ENCODE results near the gene RERE.
"Not testable (repeated sequence)": the region's sequence is repeated elsewhere in the genome, so short reads cannot be mapped to it uniquely, and the experiment has no call there.

RERE gene

GRCh38 chr1:8533907-8534306 lies 283.5 kb downstream of the RERE start:
- DNase-seq, result no peak

DNA sequence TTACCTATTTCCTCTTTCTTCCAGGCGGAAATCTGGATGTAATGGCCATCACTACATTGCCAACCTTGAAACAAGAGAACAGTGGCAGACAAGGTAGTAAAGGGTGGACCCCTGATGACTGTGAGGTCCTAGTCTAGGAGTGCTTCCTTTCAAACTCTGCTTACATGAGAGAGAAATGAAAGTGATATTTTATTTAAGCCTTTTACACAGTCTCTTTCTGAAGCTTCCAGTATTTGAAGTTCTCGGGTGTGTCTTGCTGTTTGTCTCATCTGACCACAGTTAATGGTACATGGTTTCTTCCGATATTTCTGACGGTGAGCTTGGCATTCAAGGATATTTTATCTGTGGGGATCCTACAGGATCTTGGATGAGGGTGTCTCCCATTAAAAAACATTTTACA lies 284.3 kb downstream of the RERE start:
- DNase-seq, result no peak

GRCh38 chr1:8529901-8530300 lies 287.5 kb downstream of the RERE start:
- no peak for DNase-seq

GRCh38 chr1:8527941-8528340 lies 289.5 kb downstream of the RERE start:
- no peak for DNase-seq

- DNase-seq, result peak; percentile 94
Observed at GRCh38 chr1:8525558-8526275, 291.7 kb downstream of the RERE start.

DNA sequence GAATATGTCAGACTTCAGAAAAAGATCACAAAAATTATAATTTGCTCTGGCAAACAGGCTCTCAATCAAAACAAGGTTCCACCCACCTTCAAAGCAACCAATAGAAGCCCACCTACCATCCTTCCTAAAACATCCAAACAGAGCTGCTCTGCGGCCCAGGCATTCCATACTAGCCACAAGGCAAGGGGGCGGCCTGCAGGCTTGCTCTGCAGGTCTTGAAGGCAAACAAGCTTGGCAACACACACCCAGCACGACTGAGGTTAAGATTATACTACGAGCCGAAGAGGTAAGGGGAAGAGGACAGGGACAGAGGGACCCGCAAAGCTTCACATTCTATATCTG lies 292.3 kb downstream of the RERE start:
- DNase-seq, result peak; percentile 59

DNA sequence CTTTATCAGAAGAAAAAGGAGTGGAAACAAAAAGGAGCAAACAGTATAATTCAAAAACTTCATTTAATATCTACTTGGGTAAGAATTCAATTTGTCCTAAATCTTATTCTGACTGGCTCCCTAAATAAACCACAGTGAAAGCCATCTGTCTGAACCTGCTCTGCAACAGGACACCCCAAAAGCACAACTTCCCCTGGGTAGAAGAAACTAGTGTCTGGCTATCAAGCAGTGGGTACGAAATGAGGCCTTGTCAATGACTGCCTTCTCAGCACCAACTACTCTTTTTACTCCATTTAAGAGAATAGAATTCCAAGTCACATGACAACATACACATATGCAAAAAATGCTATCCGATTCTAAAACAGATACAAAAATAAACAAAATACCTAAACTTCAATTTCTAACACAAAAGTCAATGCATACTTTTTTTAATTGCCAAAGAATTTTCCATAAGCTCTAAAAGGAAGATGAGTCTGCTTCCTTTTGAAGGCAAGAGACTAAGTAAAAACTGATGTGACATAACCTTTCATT lies 292.7 kb downstream of the RERE start:
- DNase-seq, result no peak

- DNase-seq, result no peak
Observed at GRCh38 chr1:8523666-8524206, 293.7 kb downstream of the RERE start.

- DNase-seq, result no peak
Observed at GRCh38 chr1:8520483-8520966, 296.9 kb downstream of the RERE start.

DNA sequence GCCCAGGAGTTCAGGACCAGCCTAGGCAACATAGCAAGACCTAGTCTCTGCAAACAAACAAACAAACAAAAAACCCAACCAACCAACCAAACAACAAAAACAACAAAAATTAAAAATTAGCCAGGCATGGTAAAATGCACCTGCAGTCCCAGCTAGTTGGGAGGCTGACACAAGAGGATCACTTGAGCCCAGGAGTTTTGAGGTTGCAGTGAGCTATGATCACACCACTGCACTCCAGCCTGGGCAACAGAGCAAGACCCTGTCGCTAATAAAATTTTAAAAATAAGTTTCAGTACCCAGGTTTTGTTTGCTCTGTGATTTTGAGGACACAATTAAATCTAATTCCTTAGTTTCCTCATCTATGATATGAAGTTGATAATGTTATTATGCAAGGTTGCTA lies 298.3 kb downstream of the RERE start:
- no peak for DNase-seq

- DNase-seq, result no peak
Observed at GRCh38 chr1:8518490-8518801, 299.0 kb downstream of the RERE start.

GRCh38 chr1:8517661-8518489 lies 299.6 kb downstream of the RERE start:
- no peak for DNase-seq

DNA sequence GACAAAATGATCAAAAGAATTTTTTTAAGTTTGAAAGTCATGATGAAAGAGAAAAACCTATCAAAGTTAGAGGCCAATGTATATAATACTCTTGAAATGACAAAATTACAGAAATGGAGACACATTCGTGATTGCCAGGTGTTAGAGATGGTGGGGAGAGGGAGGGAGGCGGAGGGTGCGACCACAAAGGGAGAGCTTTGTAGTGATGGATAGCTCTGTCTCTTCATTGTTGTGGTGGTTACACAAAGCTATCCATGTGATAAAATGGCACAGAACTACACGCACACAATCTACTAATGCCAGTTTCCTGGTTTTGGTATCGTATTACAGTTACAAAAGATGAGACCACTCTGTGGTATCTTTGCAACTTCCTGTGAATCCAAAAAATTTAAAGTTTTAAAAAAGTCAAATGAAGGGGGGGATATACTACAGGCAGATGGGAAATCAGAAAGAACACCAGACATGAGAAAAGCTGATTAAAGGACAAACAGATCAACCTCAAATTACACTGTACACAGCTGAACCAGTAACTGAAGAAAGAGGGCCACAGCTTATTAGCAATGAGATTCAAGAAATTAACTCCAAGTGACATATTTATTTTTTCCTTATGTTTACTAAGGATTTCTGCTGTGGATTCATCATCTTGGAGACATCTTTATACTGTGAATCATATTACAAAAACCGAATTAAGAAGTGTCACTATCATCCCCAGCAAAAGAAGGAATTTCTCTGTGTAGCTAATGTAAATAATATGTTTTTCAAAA lies 300.5 kb downstream of the RERE start:
- peak; percentile 31 for DNase-seq

DNA sequence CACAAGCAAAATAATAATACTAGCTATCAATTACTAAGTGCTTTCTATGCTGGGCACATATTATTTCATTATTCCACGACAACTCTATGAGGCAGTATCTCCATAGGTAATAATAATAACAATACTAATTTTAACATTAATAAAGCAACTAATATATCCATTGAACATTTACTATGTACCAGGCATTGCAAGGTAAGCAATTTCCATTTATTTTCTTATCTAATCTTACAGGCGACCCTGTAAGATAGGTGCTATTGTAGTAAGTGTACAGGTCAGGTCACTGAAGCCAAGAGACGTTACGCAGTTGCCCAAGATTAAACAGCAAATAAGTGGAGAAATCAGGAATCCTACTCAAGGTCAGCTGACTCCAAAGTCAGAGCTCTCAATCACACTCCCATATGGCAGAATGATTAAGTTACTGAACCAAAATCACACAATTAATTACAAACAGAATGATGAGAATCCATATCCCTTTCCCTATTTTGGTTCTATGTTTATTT lies 301.1 kb downstream of the RERE start:
- no peak for DNase-seq

DNA sequence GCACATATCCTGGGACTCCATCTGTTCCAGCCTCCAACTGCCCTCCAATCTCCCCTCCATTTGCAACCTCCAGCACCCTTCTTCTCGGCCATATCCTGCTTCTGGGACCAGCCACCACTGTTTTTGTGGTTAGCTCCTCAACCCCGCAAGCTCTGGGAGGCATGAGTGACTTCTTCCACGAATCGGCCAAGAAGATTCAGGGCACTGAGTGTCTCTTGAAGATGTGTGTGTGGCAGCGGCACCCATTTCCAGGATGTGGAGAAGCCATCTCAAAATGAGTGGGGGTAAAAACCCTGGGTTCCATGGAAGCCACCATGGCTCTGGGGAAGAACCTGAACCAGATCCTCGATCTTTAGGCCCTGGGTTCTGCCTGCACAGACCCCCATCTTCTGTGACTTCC lies 304.9 kb downstream of the RERE start:
- no peak for DNase-seq

DNA sequence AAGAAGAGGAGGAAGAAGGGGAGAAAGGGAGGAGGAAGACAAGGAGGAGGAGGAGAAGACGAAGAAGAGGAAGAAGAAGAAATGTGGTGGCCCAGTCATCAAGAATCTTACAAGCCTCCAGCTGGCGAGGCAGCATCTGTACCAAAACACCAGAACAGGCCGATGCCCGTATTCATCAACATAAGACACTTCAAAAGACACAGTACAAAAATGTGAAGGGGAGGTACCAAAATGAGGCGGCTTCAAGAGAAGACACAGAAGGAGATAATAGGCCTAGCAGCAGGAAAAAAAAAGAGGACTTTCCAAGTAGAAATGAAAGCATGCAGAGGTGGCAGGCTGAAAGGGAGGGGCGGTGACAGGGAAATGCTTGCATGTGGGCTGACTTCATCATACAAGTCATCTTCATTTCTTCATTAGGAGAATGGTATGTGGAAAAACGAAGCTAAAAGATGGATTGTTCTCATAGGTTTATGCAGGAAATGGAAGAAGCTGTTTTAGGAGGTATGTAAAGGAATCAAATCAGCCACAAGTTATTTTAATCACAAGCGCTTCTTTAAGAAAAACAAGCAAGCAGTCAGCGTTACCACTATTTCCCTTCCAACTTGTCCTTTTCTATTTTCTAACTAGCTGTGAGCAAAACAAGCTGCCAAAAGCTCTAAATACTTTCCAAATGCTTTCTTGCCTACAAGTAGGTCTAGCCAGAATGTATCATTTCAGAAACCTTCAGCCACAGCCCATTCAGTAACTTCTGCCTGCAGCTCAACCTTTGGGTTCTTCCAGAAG lies 307.2 kb downstream of the RERE start:
- peak; percentile 75 for DNase-seq

DNA sequence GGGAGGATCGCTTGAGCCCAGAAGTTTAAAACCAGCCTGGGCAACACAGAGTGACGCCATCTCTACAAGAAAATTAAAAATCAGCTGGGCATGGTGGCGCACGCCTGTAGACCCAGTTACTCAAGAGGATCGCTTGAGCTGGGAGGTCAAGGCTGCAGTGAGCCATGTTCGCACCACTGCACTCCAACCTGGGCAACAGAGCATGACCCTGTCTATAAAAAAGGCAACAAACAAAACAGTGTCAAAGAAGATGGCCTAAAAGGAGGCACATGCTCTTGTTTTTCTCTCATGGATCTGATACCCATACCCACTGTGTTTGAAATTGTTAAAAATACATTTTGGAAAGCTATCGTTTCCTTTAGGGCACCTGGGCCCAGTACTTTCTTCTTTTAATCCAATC lies 307.9 kb downstream of the RERE start:
- DNase-seq, result no peak

- no peak for DNase-seq
Observed at GRCh38 chr1:8506995-8507615, 310.3 kb downstream of the RERE start.

DNA sequence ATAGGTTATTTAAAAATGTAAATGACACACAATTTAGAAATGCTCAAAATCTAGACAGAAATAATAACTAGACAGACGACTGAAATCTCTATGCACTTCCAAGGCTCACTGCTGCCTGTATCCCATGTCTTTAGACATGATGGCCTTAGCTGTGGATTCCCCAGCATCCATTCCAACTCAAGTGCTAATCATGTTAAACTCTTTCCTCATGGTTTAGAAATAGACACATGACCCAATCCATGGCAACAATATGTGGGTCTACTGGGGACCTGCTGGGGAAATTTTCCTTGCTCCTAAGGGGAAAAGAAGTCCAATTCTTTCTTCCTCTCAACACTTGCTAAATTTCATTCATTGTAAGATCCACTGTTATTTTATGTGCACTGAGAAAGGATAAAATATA lies 311.0 kb downstream of the RERE start:
- DNase-seq, result no peak

- no peak for DNase-seq
Observed at GRCh38 chr1:8503842-8504241, 313.6 kb downstream of the RERE start.

DNA sequence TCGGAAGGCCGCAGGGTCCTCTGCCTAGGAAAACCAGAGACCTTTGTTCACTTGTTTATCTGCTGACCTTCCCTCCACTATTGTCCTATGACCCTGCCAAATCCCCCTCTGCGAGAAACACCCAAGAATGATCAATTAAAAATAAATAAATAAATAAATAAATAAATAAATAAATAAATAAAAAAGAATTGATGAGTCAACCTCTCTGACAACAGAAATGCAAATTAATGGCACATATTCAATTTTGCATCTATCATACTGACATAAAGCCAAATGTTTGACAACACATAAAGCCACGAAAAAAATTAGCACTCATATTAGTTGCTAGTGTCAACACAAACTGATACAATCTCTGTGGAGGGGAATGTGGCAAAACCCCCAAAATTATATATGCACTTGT lies 314.5 kb downstream of the RERE start:
- not testable (repeated sequence) for DNase-seq
